ENCODE data around the gene RNF182.

The RNF182 gene

GRCh38 chr6:13980534-13980933 lies 55.8 kb downstream of the RNF182 start:
- Histone ChIP-seq H3K4ac (ENCODE audit: low read depth, low read length) (no peak overlapping the region), H3K9ac (ENCODE audit: low read length) (no peak overlapping the region), H3K4me1 (ENCODE audit: control insufficient read depth, low read depth, low read length) (no peaks in the 10 kb centered on the region), H3K4me3 (ENCODE audit: low read length) (no peak overlapping the region), H3K23ac (ENCODE audit: low read length) (no peak overlapping the region), H2BK120ac (ENCODE audit: low read depth, low read length) (no peak overlapping the region), H4K8ac (ENCODE audit: low read depth, low read length) (no peak overlapping the region), H3K79me2 (ENCODE audit: control insufficient read depth, insufficient read depth, low read length) (no peaks in the 10 kb centered on the region), H2AK5ac (ENCODE audit: low read length) (no peak overlapping the region), H3K79me1 (ENCODE audit: low read length) (no peaks in the 10 kb centered on the region), H3K18ac (ENCODE audit: low read length) (no peak overlapping the region), H3K27me3 (ENCODE audit: insufficient read depth, low read length, poor library complexity) (no peaks in the 10 kb centered on the region), H4K5ac (ENCODE audit: low read length) (no peak overlapping the region), H3K27ac (ENCODE audit: low read depth, low read length) (no peak overlapping the region), H3K36me3 (ENCODE audit: control insufficient read depth, insufficient read depth, low read length) (no peaks in the 10 kb centered on the region), H3K4me2 (ENCODE audit: low read length) (no peak overlapping the region), H3K56ac (ENCODE audit: low read length) (no peak overlapping the region), H2BK5ac (ENCODE audit: low read length) (no peak overlapping the region), H2BK15ac (replicated peaks; ENCODE audit: low read depth) (no peak overlapping the region)
- no peak for DNase-seq
- WGBS (ENCODE audit: extremely low coverage, insufficient coverage, low lambda C conversion rate), result no CpG with 5 or more reads among the region's 4 CpGs

- Histone ChIP-seq H3K4me1 (ENCODE audit: control insufficient read depth, low read depth, low read length) (no peaks in the 10 kb centered on the region), H3K18ac (ENCODE audit: low read length) (no peak overlapping the region), H2BK120ac (ENCODE audit: low read depth, low read length) (no peak overlapping the region), H3K27me3 (ENCODE audit: insufficient read depth, low read length, poor library complexity) (no peaks in the 10 kb centered on the region), H3K4me3 (ENCODE audit: low read length) (no peak overlapping the region), H3K79me1 (ENCODE audit: low read length) (no peaks in the 10 kb centered on the region), H3K27ac (ENCODE audit: low read depth, low read length) (no peak overlapping the region), H4K5ac (ENCODE audit: low read length) (no peak overlapping the region), H3K23ac (ENCODE audit: low read length) (no peak overlapping the region), H3K79me2 (ENCODE audit: control insufficient read depth, insufficient read depth, low read length) (no peaks in the 10 kb centered on the region), H2BK15ac (replicated peaks; ENCODE audit: low read depth) (no peak overlapping the region), H4K8ac (ENCODE audit: low read depth, low read length) (no peak overlapping the region), H3K4me2 (ENCODE audit: low read length) (no peak overlapping the region), H2BK5ac (ENCODE audit: low read length) (no peak overlapping the region), H3K4ac (ENCODE audit: low read depth, low read length) (no peak overlapping the region), H3K9ac (ENCODE audit: low read length) (no peak overlapping the region), H3K56ac (ENCODE audit: low read length) (no peak overlapping the region), H3K36me3 (ENCODE audit: control insufficient read depth, insufficient read depth, low read length) (no peaks in the 10 kb centered on the region), H2AK5ac (ENCODE audit: low read length) (no peak overlapping the region)
- DNase-seq, result no peak
- WGBS (ENCODE audit: extremely low coverage, insufficient coverage, low lambda C conversion rate), result no CpG with 5 or more reads among the region's 4 CpGs
Observed at GRCh38 chr6:13985663-13986325, 61.0 kb downstream of the RNF182 start.

GRCh38 chr6:13986700-13987399 lies 62.1 kb downstream of the RNF182 start:
- Histone ChIP-seq H2BK120ac (ENCODE audit: low read depth, low read length) (no peak overlapping the region), H2AK5ac (ENCODE audit: low read length) (no peak overlapping the region), H4K5ac (ENCODE audit: low read length) (no peak overlapping the region), H3K9ac (ENCODE audit: low read length) (no peak overlapping the region), H3K79me1 (ENCODE audit: low read length) (no peaks in the 10 kb centered on the region), H3K36me3 (ENCODE audit: control insufficient read depth, insufficient read depth, low read length) (no peaks in the 10 kb centered on the region), H2BK5ac (ENCODE audit: low read length) (no peak overlapping the region), H3K4me1 (ENCODE audit: control insufficient read depth, low read depth, low read length) (no peaks in the 10 kb centered on the region), H3K4ac (ENCODE audit: low read depth, low read length) (no peak overlapping the region), H3K23ac (ENCODE audit: low read length) (no peak overlapping the region), H3K79me2 (ENCODE audit: control insufficient read depth, insufficient read depth, low read length) (no peaks in the 10 kb centered on the region), H3K56ac (ENCODE audit: low read length) (no peak overlapping the region), H3K27me3 (ENCODE audit: insufficient read depth, low read length, poor library complexity) (no peaks in the 10 kb centered on the region), H3K27ac (ENCODE audit: low read depth, low read length) (no peak overlapping the region), H4K8ac (ENCODE audit: low read depth, low read length) (no peak overlapping the region), H3K18ac (ENCODE audit: low read length) (no peak overlapping the region), H3K4me3 (ENCODE audit: low read length) (no peak overlapping the region), H2BK15ac (replicated peaks; ENCODE audit: low read depth) (no peak overlapping the region), H3K4me2 (ENCODE audit: low read length) (no peak overlapping the region)
- no CpG with 5 or more reads among the region's 4 CpGs for WGBS (ENCODE audit: extremely low coverage, insufficient coverage, low lambda C conversion rate)
- DNase-seq, result no peak

GRCh38 chr6:13987400-13987865 lies 62.7 kb downstream of the RNF182 start:
- H3K56ac ChIP-seq (ENCODE audit: low read length), result no peak overlapping the region
- no peak overlapping the region for H3K18ac ChIP-seq (ENCODE audit: low read length)
- H2AK5ac ChIP-seq (ENCODE audit: low read length), result no peak overlapping the region
- no peak overlapping the region for H3K4me2 ChIP-seq (ENCODE audit: low read length)
- H2BK5ac ChIP-seq (ENCODE audit: low read length), result no peak overlapping the region
- no peak overlapping the region for H2BK120ac ChIP-seq (ENCODE audit: low read depth, low read length)
- no peak overlapping the region for H3K27ac ChIP-seq (ENCODE audit: low read depth, low read length)
- no peak overlapping the region for H3K4ac ChIP-seq (ENCODE audit: low read depth, low read length)
- no peaks in the 10 kb centered on the region for H3K27me3 ChIP-seq (ENCODE audit: insufficient read depth, low read length, poor library complexity)
- no peak overlapping the region for H4K8ac ChIP-seq (ENCODE audit: low read depth, low read length)
- H3K9ac ChIP-seq (ENCODE audit: low read length), result no peak overlapping the region
- H4K5ac ChIP-seq (ENCODE audit: low read length), result no peak overlapping the region
- H3K79me2 ChIP-seq (ENCODE audit: control insufficient read depth, insufficient read depth, low read length), result no peaks in the 10 kb centered on the region
- H3K79me1 ChIP-seq (ENCODE audit: low read length), result no peaks in the 10 kb centered on the region
- H3K4me3 ChIP-seq (ENCODE audit: low read length), result no peak overlapping the region
- no peaks in the 10 kb centered on the region for H3K36me3 ChIP-seq (ENCODE audit: control insufficient read depth, insufficient read depth, low read length)
- H3K23ac ChIP-seq (ENCODE audit: low read length), result no peak overlapping the region
- no peak overlapping the region for H2BK15ac ChIP-seq (replicated peaks; ENCODE audit: low read depth)
- no peaks in the 10 kb centered on the region for H3K4me1 ChIP-seq (ENCODE audit: control insufficient read depth, low read depth, low read length)
- DNase-seq, result no peak
- no CpG with 5 or more reads among the region's 11 CpGs for WGBS (ENCODE audit: extremely low coverage, insufficient coverage, low lambda C conversion rate)

- Histone ChIP-seq H2AK5ac (ENCODE audit: low read length) (no peak overlapping the region), H2BK5ac (ENCODE audit: low read length) (no peak overlapping the region), H3K4ac (ENCODE audit: low read depth, low read length) (no peak overlapping the region), H3K4me1 (ENCODE audit: control insufficient read depth, low read depth, low read length) (no peaks in the 10 kb centered on the region), H3K79me2 (ENCODE audit: control insufficient read depth, insufficient read depth, low read length) (no peaks in the 10 kb centered on the region), H3K27me3 (ENCODE audit: insufficient read depth, low read length, poor library complexity) (no peaks in the 10 kb centered on the region), H3K4me2 (ENCODE audit: low read length) (no peak overlapping the region), H3K27ac (ENCODE audit: low read depth, low read length) (no peak overlapping the region), H3K23ac (ENCODE audit: low read length) (no peak overlapping the region), H2BK15ac (replicated peaks; ENCODE audit: low read depth) (no peak overlapping the region), H4K8ac (ENCODE audit: low read depth, low read length) (no peak overlapping the region), H3K79me1 (ENCODE audit: low read length) (no peaks in the 10 kb centered on the region), H3K56ac (ENCODE audit: low read length) (no peak overlapping the region), H3K18ac (ENCODE audit: low read length) (no peak overlapping the region), H3K9ac (ENCODE audit: low read length) (no peak overlapping the region), H3K4me3 (ENCODE audit: low read length) (no peak overlapping the region), H4K5ac (ENCODE audit: low read length) (no peak overlapping the region), H3K36me3 (ENCODE audit: control insufficient read depth, insufficient read depth, low read length) (no peaks in the 10 kb centered on the region), H2BK120ac (ENCODE audit: low read depth, low read length) (no peak overlapping the region)
- no peak for DNase-seq
- no CpG with 5 or more reads among the region's 5 CpGs for WGBS (ENCODE audit: extremely low coverage, insufficient coverage, low lambda C conversion rate)
Observed at GRCh38 chr6:13988049-13988738, 63.4 kb downstream of the RNF182 start.

All from mesendoderm (in vitro differentiated cells).